Glutamatergic neuron (in vitro differentiated cells): ENCODE results near the gene FOS. TPM values are rescaled to one million over a fixed set of nuclear protein-coding genes. Genes with fewer than 3 reads are reported as not detected.
"Not testable (repeated sequence)": the region's sequence is repeated elsewhere in the genome, so short reads cannot be mapped to it uniquely, and the experiment has no call there.

Experiments
- DNase-seq: peaks from one replicate; pipeline ENCODE4 v3.0.0; 2022
- H3K27ac Mint-ChIP-seq: one replicate; pipeline ENCODE4 v1.8.0; 2020; ENCODE audit warnings: mild to moderate bottlenecking, mixed read lengths, inconsistent platforms; ENCODE audit not compliant: unreplicated experiment
- H3K27me3 Mint-ChIP-seq: one replicate; pipeline ENCODE4 v1.8.0; 2020; ENCODE audit warnings: mild to moderate bottlenecking, moderate library complexity, mixed read lengths, inconsistent platforms; ENCODE audit not compliant: unreplicated experiment
- H3K36me3 Mint-ChIP-seq: one replicate; pipeline ENCODE4 v1.8.0; 2020; ENCODE audit warnings: mild to moderate bottlenecking, mixed read lengths, inconsistent platforms; ENCODE audit not compliant: unreplicated experiment
- H3K4me1 Mint-ChIP-seq: one replicate; pipeline ENCODE4 v1.8.0; 2020; ENCODE audit warnings: mild to moderate bottlenecking, low read depth, mixed read lengths, inconsistent platforms; ENCODE audit not compliant: unreplicated experiment
- H3K4me3 Mint-ChIP-seq: one replicate; pipeline ENCODE4 v1.8.0; 2020; ENCODE audit warnings: mild to moderate bottlenecking, mixed read lengths, inconsistent platforms; ENCODE audit not compliant: unreplicated experiment
- H3K9me3 Mint-ChIP-seq: one replicate; pipeline ENCODE4 v1.8.0; 2020; ENCODE audit warnings: mild to moderate bottlenecking, moderate library complexity, mixed read lengths, inconsistent platforms; ENCODE audit not compliant: unreplicated experiment
- CTCF ChIP-seq: fragments of 200-600 bp; sonication (generic); IDR thresholded peaks from one replicate; pipeline ENCODE4 v1.5.0; 2021; ENCODE audit not compliant: partially characterized antibody, unreplicated experiment
- total RNA-seq: library from RNA; stranded (reverse); fragmentation: NEBNext Ultra II Directional; extraction: Animal tissue kit (Norgen Biotek cat#: 25700); gene quantifications from one replicate; pipeline ENCODE4 v1.2.1, GENCODE V29; 2021; ENCODE audit not compliant: unreplicated experiment

Gene FOS
- total RNA-seq, 1 donor from 2014 or later, result 2.9 TPM

GRCh38 chr14:75280291-75280830 lies 1.7 kb downstream of the FOS start:
- H3K27me3 Mint-ChIP-seq, result peaks cover 12% of the 10 kb centered on the region
- peak overlapping the region; percentile 86 for H3K4me3 Mint-ChIP-seq
- no peaks in the 10 kb centered on the region for H3K4me1 Mint-ChIP-seq
- TF ChIP-seq CTCF, result no peak
- no peak for DNase-seq
- H3K36me3 Mint-ChIP-seq, result peaks cover 6% of the 10 kb centered on the region
- H3K27ac Mint-ChIP-seq, result no peak overlapping the region
- peaks cover 7% of the 10 kb centered on the region for H3K9me3 Mint-ChIP-seq

- no peak for DNase-seq
- Mint-ChIP-seq H3K4me1 (no peaks in the 10 kb centered on the region), H3K9me3 (peaks cover 7% of the 10 kb centered on the region), H3K4me3 (peak overlapping the region; percentile 86), H3K27me3 (peaks cover 12% of the 10 kb centered on the region), H3K36me3 (peaks cover 6% of the 10 kb centered on the region), H3K27ac (no peak overlapping the region)
- no peak for TF ChIP-seq CTCF
Observed at GRCh38 chr14:75280831-75281653, 2.4 kb downstream of the FOS start.

GRCh38 chr14:75281654-75282019 lies 3.0 kb downstream of the FOS start:
- H3K36me3 Mint-ChIP-seq, result peaks cover 6% of the 10 kb centered on the region
- H3K4me1 Mint-ChIP-seq, result peaks cover 3% of the 10 kb centered on the region
- H3K27me3 Mint-ChIP-seq, result peaks cover 12% of the 10 kb centered on the region
- H3K9me3 Mint-ChIP-seq, result peaks cover 8% of the 10 kb centered on the region
- TF ChIP-seq CTCF, result no peak
- no peak overlapping the region for H3K4me3 Mint-ChIP-seq
- no peak overlapping the region for H3K27ac Mint-ChIP-seq
- DNase-seq, result no peak

- peaks cover 8% of the 10 kb centered on the region for H3K9me3 Mint-ChIP-seq
Observed at GRCh38 chr14:75282170-75282554, 3.5 kb downstream of the FOS start.

GRCh38 chr14:75282555-75283161 lies 4.0 kb downstream of the FOS start:
- not testable (repeated sequence) for H3K27ac Mint-ChIP-seq, H3K4me1 Mint-ChIP-seq, H3K9me3 Mint-ChIP-seq, H3K36me3 Mint-ChIP-seq, DNase-seq, H3K4me3 Mint-ChIP-seq
- H3K27me3 Mint-ChIP-seq, result peaks cover 11% of the 10 kb centered on the region

More at GRCh38 chr14:75282170-75282554, 3.5 kb downstream of the FOS start:
- H3K27ac Mint-ChIP-seq, result no peak overlapping the region
- no peak for TF ChIP-seq CTCF
- H3K36me3 Mint-ChIP-seq, result peaks cover 6% of the 10 kb centered on the region
- DNase-seq, result no peak
- peaks cover 12% of the 10 kb centered on the region for H3K27me3 Mint-ChIP-seq
- H3K4me3 Mint-ChIP-seq, result no peak overlapping the region
- peaks cover 3% of the 10 kb centered on the region for H3K4me1 Mint-ChIP-seq
